ENCODE data around the gene AAMDC. TPM values are rescaled to one million over a fixed set of nuclear protein-coding genes. Genes with fewer than 3 reads are reported as not detected.

AAMDC gene
- total RNA-seq, 1 experiment from 2014 or later, result 20.7 TPM

- no peaks in the 10 kb centered on the region for H4K20me1 ChIP-seq (ENCODE audit: control insufficient read depth, insufficient read depth, insufficient read length)
- no peak overlapping the region for H3K56ac ChIP-seq (ENCODE audit: insufficient read length, low read depth, low read length)
- DNase-seq, result no peak
- H3K4me2 ChIP-seq (ENCODE audit: insufficient read depth, insufficient read length, low read length), result no peak overlapping the region
- Mint-ChIP-seq H3K4me1 (peaks cover 14 to 16% of the 10 kb centered on the region in 2 experiments), H3K4me3 (no peak overlapping the region), H3K27ac (no peak overlapping the region; a peak in 1 of 7 replicates), H3K27me3 (ENCODE audit: low read depth) (no peaks in the 10 kb centered on the region), H3K9me3 (no peaks in the 10 kb centered on the region), H3K36me3 (ENCODE audit: insufficient read depth in 1 of 3, low read depth in 3 of 3) (peaks cover 3 to 46% (median 12%) of the 10 kb centered on the region in 3 experiments; a peak in 5 of 7 replicates)
- no peak overlapping the region for H2BK5ac ChIP-seq (ENCODE audit: insufficient read length, low read length)
- no peak overlapping the region for H4K8ac ChIP-seq (replicated peaks; ENCODE audit: insufficient read length, low read depth, low read length)
- no peak overlapping the region for H2BK12ac ChIP-seq (ENCODE audit: insufficient read length, low read depth, low read length)
- peaks cover 2% of the 10 kb centered on the region; the same call in 1 of the 2 replicates for H3K4me1 ChIP-seq (ENCODE audit: insufficient read depth, low read length)
- no peak overlapping the region for H3K14ac ChIP-seq (ENCODE audit: insufficient read depth, low read length)
- no peaks in the 10 kb centered on the region for H3K27me3 ChIP-seq (ENCODE audit: insufficient read depth, low read length)
- no peak overlapping the region for H3K18ac ChIP-seq (ENCODE audit: insufficient read length, low read depth, low read length)
- H2BK120ac ChIP-seq (ENCODE audit: low read depth, low read length, poor library complexity, severe bottlenecking), result no peak overlapping the region
- no peak overlapping the region for H2BK20ac ChIP-seq (ENCODE audit: low read depth, low read length, poor library complexity, severe bottlenecking)
- no CpG with 5 or more reads among the region's 3 CpGs for WGBS (ENCODE audit: extremely low coverage, insufficient read length, low lambda C conversion rate)
- H3K4ac ChIP-seq (ENCODE audit: low read depth, low read length), result no peak overlapping the region
- H3T11ph ChIP-seq (ENCODE audit: low read length), result no peak overlapping the region
- no peaks in the 10 kb centered on the region for H3K23me2 ChIP-seq (ENCODE audit: insufficient read length, low read depth, low read length, poor library complexity, severe bottlenecking)
- H2AK5ac ChIP-seq (ENCODE audit: insufficient read length, low read length), result no peak overlapping the region
- H3K79me1 ChIP-seq (ENCODE audit: insufficient read depth, low read depth, low read length, poor library complexity, severe bottlenecking), result no peaks in the 10 kb centered on the region
- TF ChIP-seq, protein P1, sequence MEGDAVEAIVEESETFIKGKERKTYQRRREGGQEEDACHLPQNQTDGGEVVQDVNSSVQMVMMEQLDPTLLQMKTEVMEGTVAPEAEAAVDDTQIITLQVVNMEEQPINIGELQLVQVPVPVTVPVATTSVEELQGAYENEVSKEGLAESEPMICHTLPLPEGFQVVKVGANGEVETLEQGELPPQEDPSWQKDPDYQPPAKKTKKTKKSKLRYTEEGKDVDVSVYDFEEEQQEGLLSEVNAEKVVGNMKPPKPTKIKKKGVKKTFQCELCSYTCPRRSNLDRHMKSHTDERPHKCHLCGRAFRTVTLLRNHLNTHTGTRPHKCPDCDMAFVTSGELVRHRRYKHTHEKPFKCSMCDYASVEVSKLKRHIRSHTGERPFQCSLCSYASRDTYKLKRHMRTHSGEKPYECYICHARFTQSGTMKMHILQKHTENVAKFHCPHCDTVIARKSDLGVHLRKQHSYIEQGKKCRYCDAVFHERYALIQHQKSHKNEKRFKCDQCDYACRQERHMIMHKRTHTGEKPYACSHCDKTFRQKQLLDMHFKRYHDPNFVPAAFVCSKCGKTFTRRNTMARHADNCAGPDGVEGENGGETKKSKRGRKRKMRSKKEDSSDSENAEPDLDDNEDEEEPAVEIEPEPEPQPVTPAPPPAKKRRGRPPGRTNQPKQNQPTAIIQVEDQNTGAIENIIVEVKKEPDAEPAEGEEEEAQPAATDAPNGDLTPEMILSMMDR (conservative IDR thresholded peaks at IDR 0.05), result no peak
- H3K9me3 ChIP-seq (ENCODE audit: control insufficient read depth, low read depth, low read length), result no peaks in the 10 kb centered on the region
- H3K79me2 ChIP-seq (ENCODE audit: insufficient read depth, low read length), result no peaks in the 10 kb centered on the region
- H4K91ac ChIP-seq (ENCODE audit: insufficient read length, low read depth, low read length), result no peak overlapping the region
- H2BK15ac ChIP-seq (ENCODE audit: low read depth, low read length), result no peak overlapping the region
- no peak overlapping the region for H3K23ac ChIP-seq (ENCODE audit: insufficient read length, low read depth, low read length)
- no peak overlapping the region for H4K5ac ChIP-seq (ENCODE audit: insufficient read length, low read depth, low read length)
- no peak overlapping the region for H2AFZ ChIP-seq (ENCODE audit: low read length)
- H3K27ac ChIP-seq (ENCODE audit: insufficient read length, low read depth, low read length), result no peak overlapping the region
- no peak overlapping the region for H3K9ac ChIP-seq (ENCODE audit: extremely low read depth, insufficient read length, low read length)
Observed at GRCh38 chr11:77879218-77879617, 58.3 kb downstream of the AAMDC start.

Data from H9 (cell line).